Prostate gland (tissue), 2 donors: ENCODE measurements around the gene TFRC.

Experiments
- CTCF ChIP-seq, 4 experiments: fragments of 200-600 bp in 2 of 4; fragments of 450-650 bp in 2 of 4; sonication (generic) in 2 of 4; IDR thresholded peaks; 1 replicate in 3 of 4; 2 replicates in 1 of 4; pipeline ENCODE4 v1.5.1; 2016 to 2019; ENCODE audit warnings: antibody characterized with exemption in 4 of 4, mild to moderate bottlenecking in 2 of 4, moderate library complexity in 2 of 4
- POLR2AphosphoS5 ChIP-seq: sonication (generic); formaldehyde crosslinking; IDR thresholded peaks from one replicate; pipeline ENCODE4 v1.6.1; 2017; ENCODE audit warnings: antibody characterized with exemption

- no peak for TF ChIP-seq CTCF (IDR thresholded peaks at IDR 0.05)
- TF ChIP-seq POLR2AphosphoS5, result peak; percentile 80
Measured at GRCh38 chr3:196096382-196096953, 14.6 kb upstream of the TFRC start.
